ENCODE results near the gene EPS8L2.

- TF ChIP-seq EZH2 (IDR thresholded peaks at IDR 0.05) (no peak), POLR2AphosphoS5 (IDR thresholded peaks at IDR 0.05; ENCODE audit: borderline replicate concordance, low read depth, low read length) (no peak)
These were observed at the start of gene EPS8L2 for GRCh38 chr11:705646-706438.
